ENCODE results near the gene KCNQ4.

The KCNQ4 gene

GRCh38 chr1:40820911-40821693, 37.5 kb downstream of the KCNQ4 start:
- DNase-seq, result peak; percentile 42

GRCh38 chr1:40822890-40823289, 39.3 kb downstream of the KCNQ4 start:
- no peak for DNase-seq

DNA sequence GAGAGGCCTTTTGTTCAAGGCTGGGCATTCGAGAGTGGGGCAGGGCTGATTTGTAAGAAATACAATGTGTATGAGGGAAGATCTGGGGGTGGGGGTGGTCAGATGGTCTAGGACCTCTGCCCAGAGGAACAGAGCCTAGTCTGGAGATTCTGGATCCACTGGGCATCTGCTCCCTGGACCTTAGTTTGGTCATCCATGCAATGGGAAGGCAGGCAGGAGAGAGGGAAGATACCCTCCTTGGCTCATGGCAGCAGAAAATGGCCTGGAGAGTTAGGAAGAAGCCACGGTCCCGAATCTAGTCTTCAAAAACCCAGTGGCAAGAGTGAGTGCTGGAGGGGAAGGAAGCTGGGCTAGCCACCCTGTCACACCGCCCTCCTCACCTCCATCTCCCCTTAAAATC, 39.8 kb downstream of the KCNQ4 start:
- DNase-seq, result no peak

DNA sequence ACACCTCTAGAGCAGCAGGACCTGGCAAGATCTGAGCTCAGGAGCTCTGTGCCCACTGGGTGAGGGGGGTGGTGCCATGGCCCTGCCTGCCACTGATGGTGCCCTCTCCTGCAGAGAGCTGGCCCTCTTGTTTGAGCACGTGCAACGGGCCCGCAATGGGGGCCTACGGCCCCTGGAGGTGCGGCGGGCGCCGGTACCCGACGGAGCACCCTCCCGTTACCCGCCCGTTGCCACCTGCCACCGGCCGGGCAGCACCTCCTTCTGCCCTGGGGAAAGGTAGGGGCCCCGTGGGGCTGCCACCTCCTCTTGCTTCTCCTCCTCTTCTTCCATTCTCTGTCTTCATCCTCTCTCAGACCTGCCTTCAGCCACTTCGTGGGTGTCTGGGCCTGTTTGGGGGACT, 40.4 kb downstream of the KCNQ4 start:
- DNase-seq, result no peak

- DNase-seq, result no peak
These were observed 41.2 kb downstream of the KCNQ4 start for GRCh38 chr1:40824591-40825434.

GRCh38 chr1:40825435-40825788, 41.8 kb downstream of the KCNQ4 start:
- peak; percentile 28 for DNase-seq

GRCh38 chr1:40825996-40826395, 42.4 kb downstream of the KCNQ4 start:
- no peak for DNase-seq

GRCh38 chr1:40829631-40830245, 46.2 kb downstream of the KCNQ4 start:
- no peak for DNase-seq

DNA sequence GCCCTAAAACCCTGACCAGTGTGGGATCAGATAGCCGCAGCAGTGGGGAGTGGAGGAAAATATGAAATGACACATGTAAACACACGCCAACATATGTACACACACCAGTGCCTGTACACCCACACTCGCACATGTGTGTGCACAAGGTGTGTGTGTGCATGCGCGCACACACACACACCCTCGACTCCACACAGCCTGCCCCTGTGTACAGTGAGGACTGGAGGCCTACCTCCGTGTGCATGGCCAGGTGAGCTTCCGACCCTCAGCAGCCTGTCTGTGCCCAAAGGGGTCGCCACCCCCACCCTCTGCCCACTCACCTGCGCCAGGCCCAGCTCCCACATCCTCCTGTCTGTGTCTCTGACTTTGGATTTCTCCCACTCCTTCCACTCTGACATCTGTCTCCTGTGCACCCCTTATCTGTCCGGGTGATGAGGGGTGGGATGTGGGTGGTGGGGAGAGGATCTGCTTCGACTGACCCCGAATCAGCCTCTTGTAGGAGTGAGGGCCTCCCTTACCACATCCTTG, 46.9 kb downstream of the KCNQ4 start:
- DNase-seq, result no peak

DNA sequence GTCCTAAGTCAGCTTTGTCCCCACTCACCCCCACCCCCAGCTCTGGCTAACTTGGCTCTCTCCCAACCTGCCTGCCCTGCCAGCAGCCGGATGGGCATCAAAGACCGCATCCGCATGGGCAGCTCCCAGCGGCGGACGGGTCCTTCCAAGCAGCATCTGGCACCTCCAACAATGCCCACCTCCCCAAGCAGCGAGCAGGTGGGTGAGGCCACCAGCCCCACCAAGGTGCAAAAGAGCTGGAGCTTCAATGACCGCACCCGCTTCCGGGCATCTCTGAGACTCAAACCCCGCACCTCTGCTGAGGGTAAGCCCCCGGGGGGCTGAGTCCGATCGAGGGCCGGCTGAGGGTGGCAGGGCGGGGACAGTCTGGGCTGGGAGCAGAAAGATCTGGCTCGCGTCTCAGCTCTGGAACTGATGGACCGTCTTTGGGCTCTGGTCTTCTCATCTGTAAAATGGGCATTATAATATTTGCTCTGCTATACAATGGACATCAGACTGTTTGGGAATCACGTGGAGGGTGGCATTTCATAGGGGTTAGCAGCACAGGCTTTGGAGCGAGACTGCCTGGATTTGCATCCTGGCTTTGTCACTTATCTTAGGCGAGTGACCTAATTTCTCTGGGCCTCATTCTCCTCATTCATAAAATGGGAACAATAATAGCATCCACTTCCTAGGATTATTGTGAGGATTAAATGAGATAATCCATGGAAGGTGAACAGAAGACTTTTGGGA, 47.6 kb downstream of the KCNQ4 start:
- no peak for DNase-seq

GRCh38 chr1:40833979-40834378, 50.4 kb downstream of the KCNQ4 start:
- no peak for DNase-seq

DNA sequence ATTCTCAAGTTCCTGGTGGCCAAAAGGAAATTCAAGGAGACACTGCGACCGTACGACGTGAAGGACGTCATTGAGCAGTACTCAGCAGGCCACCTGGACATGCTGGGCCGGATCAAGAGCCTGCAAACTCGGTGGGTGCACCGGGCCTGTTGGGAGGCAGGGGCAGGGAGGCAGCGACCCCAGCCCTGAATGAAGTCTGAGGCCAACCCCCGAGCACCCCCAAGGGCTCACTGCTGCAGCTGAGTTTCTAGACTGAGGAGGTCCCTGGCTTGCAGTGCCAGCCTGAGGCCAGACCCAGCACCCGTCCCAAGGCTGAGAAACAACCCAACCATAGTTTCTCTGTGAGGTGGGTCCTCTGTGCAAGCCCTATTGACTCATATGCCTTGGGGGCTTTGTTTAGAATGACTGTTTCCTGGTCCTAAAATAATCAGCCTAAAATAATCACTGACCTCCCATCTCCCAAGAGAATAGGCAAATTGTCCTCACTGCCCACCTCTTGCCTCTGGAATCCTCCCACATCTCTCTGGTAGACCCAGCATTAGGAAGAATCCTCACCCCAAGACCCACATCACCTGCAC, 51.5 kb downstream of the KCNQ4 start:
- no peak for DNase-seq

- DNase-seq, result no peak
These were observed 52.7 kb downstream of the KCNQ4 start for GRCh38 chr1:40836283-40836682.

DNA sequence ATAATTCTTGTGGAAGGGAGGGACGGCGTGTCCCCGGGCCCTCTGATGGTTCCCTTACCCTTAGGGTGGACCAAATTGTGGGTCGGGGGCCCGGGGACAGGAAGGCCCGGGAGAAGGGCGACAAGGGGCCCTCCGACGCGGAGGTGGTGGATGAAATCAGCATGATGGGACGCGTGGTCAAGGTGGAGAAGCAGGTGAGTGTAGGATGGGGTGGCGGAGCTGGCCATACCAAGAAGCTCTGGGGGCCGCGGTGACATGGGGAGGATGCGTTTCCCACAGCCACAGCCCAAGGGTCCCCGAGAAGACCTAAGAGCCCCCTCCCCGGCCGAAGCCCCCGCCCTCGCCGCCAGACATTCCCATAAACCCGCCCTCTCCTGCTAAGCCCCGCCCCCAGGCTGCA, 54.0 kb downstream of the KCNQ4 start:
- DNase-seq, result no peak

GRCh38 chr1:40838045-40838979, 54.7 kb downstream of the KCNQ4 start:
- DNase-seq, result no peak

- DNase-seq, result no peak
These were observed 55.7 kb downstream of the KCNQ4 start for GRCh38 chr1:40838980-40839942.

GRCh38 chr1:40839943-40840335, 56.4 kb downstream of the KCNQ4 start:
- DNase-seq, result no peak

DNA sequence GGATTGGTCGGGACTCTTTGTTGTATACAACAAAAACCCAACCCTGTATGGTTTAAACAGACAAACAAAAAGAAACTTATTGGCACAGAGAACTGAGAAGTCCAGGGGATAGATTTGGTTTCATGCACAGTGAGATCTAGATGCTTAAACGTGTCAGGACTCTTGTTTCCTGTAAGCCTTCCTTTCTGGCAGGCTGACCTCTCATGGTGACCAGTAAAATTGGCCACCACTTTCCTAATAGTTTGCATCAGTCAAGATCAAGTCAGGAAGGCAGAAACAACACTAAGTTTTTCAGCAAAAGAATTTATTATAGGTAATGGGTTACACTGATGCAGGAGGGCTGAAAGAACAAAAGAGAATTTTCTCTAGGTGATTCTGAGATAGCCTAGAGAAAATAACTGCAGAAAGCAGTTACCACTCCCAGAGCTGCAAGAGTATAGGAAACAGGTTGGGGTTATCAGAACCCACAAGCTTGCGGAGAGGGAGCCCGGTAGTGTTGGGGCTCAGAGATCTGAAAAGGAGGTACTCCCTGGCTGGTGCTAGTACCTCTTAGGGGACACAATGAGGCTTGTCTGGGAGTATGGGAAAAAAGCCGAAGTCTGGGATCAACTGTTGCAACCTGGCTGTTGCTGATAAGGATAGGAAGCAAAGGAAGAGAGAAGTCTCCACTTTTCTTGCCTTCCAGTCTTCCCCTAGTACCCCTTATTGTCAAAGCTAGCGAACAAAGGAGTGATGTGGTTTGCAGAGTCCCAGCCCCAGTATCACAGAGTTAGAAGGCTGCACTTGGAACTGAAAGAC, 57.1 kb downstream of the KCNQ4 start:
- DNase-seq, result no peak

DNA sequence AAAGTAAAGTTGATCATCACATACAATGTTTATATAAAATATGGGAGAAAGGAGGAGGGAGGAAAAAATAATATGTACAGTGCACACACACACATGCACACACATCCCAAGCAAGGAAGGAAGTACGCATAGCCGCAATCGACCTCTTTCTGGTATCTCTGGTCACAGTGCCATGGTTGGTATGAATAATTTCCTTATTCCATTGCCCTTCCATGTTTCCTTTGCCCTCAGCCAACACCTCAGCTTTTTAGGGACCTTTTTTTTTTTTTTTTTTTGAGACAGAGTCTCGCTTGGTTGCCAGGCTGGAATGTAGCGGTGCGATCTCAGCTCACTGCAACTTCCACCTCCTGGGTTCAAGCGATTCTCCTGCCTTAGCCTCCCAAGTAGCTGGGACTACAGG, 58.0 kb downstream of the KCNQ4 start:
- DNase-seq, result no peak
